GM12892 (cell line): ENCODE data around the gene ADGRE2.
A peak's percentile ranks its signal among the peaks of the same experiment; 100 is the strongest.
"Not testable (repeated sequence)": the region's sequence is repeated elsewhere in the genome, so short reads cannot be mapped to it uniquely, and the experiment has no call there.

Experiments
- DNase-seq: peaks from one replicate; pipeline ENCODE4 v3.0.0; 2011; ENCODE audit not compliant: insufficient read length
- FAIRE-seq: peaks from 2 replicates; lab custom pipeline; 2011; peaks lifted over from hg19 to GRCh38; lab: Jason Lieb, UNC
- POLR2A ChIP-seq: IDR thresholded peaks from 2 replicates; pipeline ENCODE4 v1.6.1; 2011; ENCODE audit warnings: low read depth, low read length, control low read depth
- POLR2AphosphoS5 ChIP-seq: IDR thresholded peaks from 2 replicates; pipeline ENCODE4 v1.6.1; 2011; ENCODE audit warnings: low read depth, low read length, control low read depth
- TAF1 ChIP-seq: IDR thresholded peaks from 2 replicates; pipeline ENCODE4 v1.6.1; 2011; ENCODE audit warnings: low read depth, mild to moderate bottlenecking, control low read depth, low read length, borderline replicate concordance

The ADGRE2 gene

GRCh38 chr19:14786421-14786851, 8.1 kb upstream of the ADGRE2 start:
- TF ChIP-seq POLR2A (no peak), TAF1 (no peak), POLR2AphosphoS5 (no peak)
- no peak for FAIRE-seq
- DNase-seq, result no peak

GRCh38 chr19:14785102-14785793, 6.9 kb upstream of the ADGRE2 start:
- not testable (repeated sequence) for FAIRE-seq

GRCh38 chr19:14784730-14785101, 6.4 kb upstream of the ADGRE2 start:
- peak; percentile 24 for FAIRE-seq
- DNase-seq, result not testable (repeated sequence)

More at GRCh38 chr19:14785102-14785793, 6.9 kb upstream of the ADGRE2 start:
- not testable (repeated sequence) for DNase-seq

GRCh38 chr19:14783410-14783998, 5.1 kb upstream of the ADGRE2 start:
- FAIRE-seq, DNase-seq: not testable (repeated sequence)

GRCh38 chr19:14782626-14783409, 4.5 kb upstream of the ADGRE2 start:
- no peak for DNase-seq
- no peak for TF ChIP-seq POLR2A
- TF ChIP-seq TAF1, result no peak
- no peak for TF ChIP-seq POLR2AphosphoS5
- FAIRE-seq, result no peak

- DNase-seq, FAIRE-seq: not testable (repeated sequence)
These were observed 3.6 kb upstream of the ADGRE2 start for GRCh38 chr19:14781713-14782536.

- DNase-seq, FAIRE-seq: not testable (repeated sequence)
These were observed 2.4 kb upstream of the ADGRE2 start for GRCh38 chr19:14780622-14781225.

GRCh38 chr19:14779151-14779550, 791 bp upstream of the ADGRE2 start:
- no peak for DNase-seq
- FAIRE-seq, result no peak
- TF ChIP-seq TAF1, result no peak
- no peak for TF ChIP-seq POLR2A
- TF ChIP-seq POLR2AphosphoS5, result no peak

GRCh38 chr19:14777645-14778044, 715 bp downstream of the ADGRE2 start:
- DNase-seq, FAIRE-seq: not testable (repeated sequence)

GRCh38 chr19:14775869-14776586, 2.3 kb downstream of the ADGRE2 start:
- no peak for DNase-seq
- no peak for TF ChIP-seq TAF1
- no peak for TF ChIP-seq POLR2AphosphoS5
- no peak for TF ChIP-seq POLR2A
- no peak for FAIRE-seq

- not testable (repeated sequence) for FAIRE-seq
These were observed 3.0 kb downstream of the ADGRE2 start for GRCh38 chr19:14775326-14775725.

GRCh38 chr19:14774373-14774772, 4.0 kb downstream of the ADGRE2 start:
- FAIRE-seq (no peak), DNase-seq (no peak)
- TF ChIP-seq POLR2A (no peak), TAF1 (no peak), POLR2AphosphoS5 (no peak)

More at GRCh38 chr19:14775326-14775725, 3.0 kb downstream of the ADGRE2 start:
- DNase-seq, result not testable (repeated sequence)

- not testable (repeated sequence) for FAIRE-seq, DNase-seq
These were observed 4.6 kb downstream of the ADGRE2 start for GRCh38 chr19:14773722-14774121.
